A673 (cell line): ENCODE data around the gene CLEC4A. TPM values are rescaled to one million over a fixed set of nuclear protein-coding genes. Genes with fewer than 3 reads are reported as not detected.
A peak's percentile ranks its signal among the peaks of the same experiment; 100 is the strongest.
"Not testable (repeated sequence)": the region's sequence is repeated elsewhere in the genome, so short reads cannot be mapped to it uniquely, and the experiment has no call there.

Experiments
- BruUV-seq: library from RNA; stranded (reverse); fragments of 400-500 nt; replicated peaks from 2 replicates; lab custom pipeline; 2021; lab: Mats Ljungman, UMichigan
- CTCF ChIA-PET: fragments of 300-600 bp; sonication (Branson Sonifier 250); formaldehyde crosslinking; loops from one replicate; lab custom pipeline; 2022; ENCODE audit warnings: antibody characterized with exemption; lab: Charles Lee
- POLR2A ChIA-PET: fragments of 300-600 bp; sonication (Branson Sonifier 250); formaldehyde crosslinking; loops from one replicate; lab custom pipeline; 2022; ENCODE audit warnings: antibody characterized with exemption; ENCODE audit not compliant: low non-redundant PET; lab: Charles Lee
- DNase-seq: peaks from one replicate; pipeline ENCODE4 v3.0.0-alpha.2; 2015; ENCODE audit warnings: low spot score
- H3K27ac ChIP-seq: fragments of 200-600 bp; sonication (generic); 2 replicates; pipeline ENCODE4 v1.5.1; 2016; ENCODE audit warnings: mixed run types, low read depth, mild to moderate bottlenecking, mixed read lengths, antibody characterized with exemption, low read length; ENCODE audit not compliant: poor library complexity, severe bottlenecking
- H3K27me3 ChIP-seq: fragments of 200-600 bp; sonication (generic); replicated peaks from 2 replicates; pipeline ENCODE4 v1.6.1; 2017; ENCODE audit warnings: mixed run types, low read depth, mild to moderate bottlenecking, mixed read lengths, antibody characterized with exemption, low read length; ENCODE audit not compliant: insufficient read depth, poor library complexity
- H3K36me3 ChIP-seq: fragments of 200-600 bp; sonication (generic); 2 replicates; pipeline ENCODE4 v1.6.1; 2016; ENCODE audit warnings: mixed run types, mild to moderate bottlenecking, mixed read lengths, antibody characterized with exemption, low read length; ENCODE audit not compliant: insufficient read depth, poor library complexity, severe bottlenecking
- H3K4me1 ChIP-seq: fragments of 200-600 bp; sonication (generic); 2 replicates; pipeline ENCODE4 v1.6.1; 2017; ENCODE audit warnings: mixed run types, mild to moderate bottlenecking, mixed read lengths, antibody characterized with exemption, low read length; ENCODE audit not compliant: insufficient read depth, poor library complexity, severe bottlenecking
- H3K4me3 ChIP-seq: fragments of 200-600 bp; sonication (generic); 2 replicates; pipeline ENCODE4 v1.5.1; 2016; ENCODE audit warnings: low read depth, mixed run types, mild to moderate bottlenecking, mixed read lengths, low read length; ENCODE audit not compliant: poor library complexity, severe bottlenecking
- H3K9me3 ChIP-seq: fragments of 200-600 bp; sonication (generic); 2 replicates; pipeline ENCODE4 v1.6.1; 2016; ENCODE audit warnings: mixed run types, low read depth, mild to moderate bottlenecking, mixed read lengths, antibody characterized with exemption, low read length; ENCODE audit not compliant: poor library complexity, severe bottlenecking
- EZH2 ChIP-seq: fragments of 200-600 bp; sonication (generic); IDR thresholded peaks from 2 replicates; pipeline ENCODE4 v1.6.1; 2017; ENCODE audit warnings: borderline replicate concordance, low read depth, mild to moderate bottlenecking, mixed read lengths, antibody characterized with exemption, low read length; ENCODE audit not compliant: poor library complexity, severe bottlenecking
- intact Hi-C: fragments of 100-400 bp; cut with micrococcal nuclease; formaldehyde crosslinking; loops from one replicate; pipeline ENCODE4 v1.10.0; 2022; ENCODE audit not compliant: unreplicated experiment
- total RNA-seq: library from RNA; stranded (reverse); gene quantifications from 2 replicates; pipeline ENCODE4 v1.2.3, GENCODE V29; 2021
- TF ChIP-seq, protein P1 (sequence below): fragments of 300-800, 200-600 bp; sonication (generic); conservative IDR thresholded peaks from 2 replicates; pipeline ENCODE4 v1.5.1; 2017; ENCODE audit warnings: low read depth, mild to moderate bottlenecking, antibody characterized with exemption, low read length, moderate library complexity, mixed read lengths

Gene CLEC4A
- total RNA-seq, 1 experiment from 2014 or later, result 0.84 TPM

DNA sequence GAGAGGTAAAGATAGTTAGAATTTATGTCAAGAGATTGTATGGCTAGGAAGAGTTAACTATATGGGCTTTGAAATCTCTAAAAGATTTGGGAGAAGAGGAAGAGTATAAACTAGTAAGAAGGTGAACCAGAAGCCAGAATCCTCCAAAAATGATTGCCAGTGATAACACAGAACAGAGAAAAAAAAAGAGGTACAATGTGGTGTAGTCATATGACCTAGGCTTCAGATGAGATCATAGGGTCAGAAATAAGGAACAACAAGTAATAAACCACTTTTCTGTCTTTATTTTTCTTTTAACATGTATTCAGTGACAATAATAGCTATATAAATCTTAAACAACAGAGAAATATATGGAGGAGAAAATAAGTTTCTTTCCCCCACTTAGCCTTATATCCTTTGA lies 43.3 kb upstream of the CLEC4A start:
- peaks cover 32% of the 10 kb centered on the region for H3K4me1 ChIP-seq
- BruUV-seq, result no TSS peak
- ChIA-PET CTCF (no interaction called here), POLR2A (no interaction called here)
- DNase-seq, result no peak
- H3K4me3 ChIP-seq, result no peak overlapping the region
- intact Hi-C loops, result no loop called here
- H3K27me3 ChIP-seq, result no peaks in the 10 kb centered on the region
- H3K36me3 ChIP-seq, result no peaks in the 10 kb centered on the region
- TF ChIP-seq EZH2, result no peak
- TF ChIP-seq, protein P1, sequence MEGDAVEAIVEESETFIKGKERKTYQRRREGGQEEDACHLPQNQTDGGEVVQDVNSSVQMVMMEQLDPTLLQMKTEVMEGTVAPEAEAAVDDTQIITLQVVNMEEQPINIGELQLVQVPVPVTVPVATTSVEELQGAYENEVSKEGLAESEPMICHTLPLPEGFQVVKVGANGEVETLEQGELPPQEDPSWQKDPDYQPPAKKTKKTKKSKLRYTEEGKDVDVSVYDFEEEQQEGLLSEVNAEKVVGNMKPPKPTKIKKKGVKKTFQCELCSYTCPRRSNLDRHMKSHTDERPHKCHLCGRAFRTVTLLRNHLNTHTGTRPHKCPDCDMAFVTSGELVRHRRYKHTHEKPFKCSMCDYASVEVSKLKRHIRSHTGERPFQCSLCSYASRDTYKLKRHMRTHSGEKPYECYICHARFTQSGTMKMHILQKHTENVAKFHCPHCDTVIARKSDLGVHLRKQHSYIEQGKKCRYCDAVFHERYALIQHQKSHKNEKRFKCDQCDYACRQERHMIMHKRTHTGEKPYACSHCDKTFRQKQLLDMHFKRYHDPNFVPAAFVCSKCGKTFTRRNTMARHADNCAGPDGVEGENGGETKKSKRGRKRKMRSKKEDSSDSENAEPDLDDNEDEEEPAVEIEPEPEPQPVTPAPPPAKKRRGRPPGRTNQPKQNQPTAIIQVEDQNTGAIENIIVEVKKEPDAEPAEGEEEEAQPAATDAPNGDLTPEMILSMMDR, result no peak
- no peak overlapping the region for H3K27ac ChIP-seq
- H3K9me3 ChIP-seq, result no peaks in the 10 kb centered on the region

DNA sequence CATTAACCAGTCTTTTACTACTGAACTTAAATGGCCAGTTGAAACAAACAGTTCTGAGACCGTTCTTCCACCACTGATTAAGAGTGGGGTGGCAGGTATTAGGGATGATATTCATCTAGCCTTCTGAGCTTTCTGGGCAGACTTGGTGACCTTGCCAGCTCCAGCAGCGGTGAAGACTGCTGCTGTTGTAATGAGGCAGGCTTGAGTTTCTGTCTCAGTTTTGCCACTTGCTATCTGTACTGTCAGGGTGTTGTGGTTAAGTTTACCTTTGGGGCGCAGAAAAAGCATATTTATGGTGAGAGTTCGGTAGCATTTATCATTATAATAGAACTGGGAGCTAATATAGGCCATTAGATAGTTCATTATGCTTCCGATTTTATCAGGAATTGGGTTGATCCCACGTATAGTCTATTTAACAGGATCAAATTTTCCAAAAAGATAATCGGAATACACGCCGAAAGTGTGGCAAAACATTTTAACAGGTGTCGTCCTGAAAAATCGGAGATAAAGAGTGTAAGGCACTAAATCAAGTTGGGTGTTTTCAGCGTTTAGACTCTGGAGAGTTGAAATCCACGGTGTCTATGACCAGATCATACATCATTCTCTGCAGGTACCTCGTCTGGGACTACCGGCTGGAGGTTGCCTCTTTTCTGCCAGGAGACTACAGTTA lies 42.0 kb upstream of the CLEC4A start:
- ChIA-PET CTCF (no interaction called here), POLR2A (no interaction called here)
- H3K27ac ChIP-seq, result peak overlapping the region; percentile 93
- peak overlapping the region; percentile 81 for H3K4me3 ChIP-seq
- H3K36me3 ChIP-seq, result no peaks in the 10 kb centered on the region
- no peaks in the 10 kb centered on the region for H3K9me3 ChIP-seq
- BruUV-seq, result TSS peak; percentile 95
- H3K4me1 ChIP-seq, result peaks cover 32% of the 10 kb centered on the region
- DNase-seq, result no peak
- TF ChIP-seq EZH2, result no peak
- TF ChIP-seq, protein P1, result no peak
- intact Hi-C loops, result no loop called here
- no peaks in the 10 kb centered on the region for H3K27me3 ChIP-seq

DNA sequence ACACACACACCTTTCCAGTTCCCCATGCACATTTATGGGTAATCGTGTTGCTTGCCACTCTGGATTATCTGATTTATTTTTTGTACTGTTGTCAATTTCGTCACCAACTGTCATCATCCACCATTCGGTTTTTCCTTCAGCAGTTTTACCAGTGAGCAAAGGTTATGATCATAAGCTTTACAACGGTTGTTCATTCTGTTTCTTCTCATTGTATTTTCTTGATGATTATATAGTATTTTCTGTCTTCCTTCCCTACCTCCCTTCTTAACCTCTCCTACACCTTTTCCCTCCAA lies 40.7 kb upstream of the CLEC4A start:
- Histone ChIP-seq H3K4me3 (peak overlapping the region; percentile 81), H3K36me3 (no peaks in the 10 kb centered on the region), H3K4me1 (peaks cover 24% of the 10 kb centered on the region), H3K27ac (peak overlapping the region; percentile 93), H3K9me3 (no peaks in the 10 kb centered on the region), H3K27me3 (no peaks in the 10 kb centered on the region)
- intact Hi-C loops, result no loop called here
- TF ChIP-seq, protein P1, result no peak
- POLR2A ChIA-PET, result interaction anchor here (0.6 kb wide), 1 partner anchor 9 kb away, joined by 4 read pairs; no protein-coding TSS in a partner anchor
- BruUV-seq, result no TSS peak
- CTCF ChIA-PET, result no interaction called here
- DNase-seq, result no peak

DNA sequence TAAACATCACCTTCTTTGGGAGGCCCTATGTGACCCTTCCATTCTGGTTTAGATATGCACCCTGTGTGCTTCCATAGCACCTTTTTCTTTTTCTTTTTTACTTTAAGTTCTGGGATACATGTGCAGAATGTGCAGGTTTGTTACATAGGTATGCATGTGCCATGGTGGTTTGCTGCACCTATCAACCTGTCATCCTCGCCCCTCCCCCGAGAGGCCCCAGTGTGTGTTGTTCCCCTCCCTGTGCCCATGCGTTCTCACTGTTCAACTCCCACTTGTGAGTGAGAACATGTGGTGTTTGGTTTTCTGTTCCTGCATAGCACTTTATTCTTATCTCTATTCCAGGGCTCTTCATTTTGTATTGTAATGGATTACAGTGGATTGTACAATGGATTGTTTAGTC lies 39.1 kb upstream of the CLEC4A start:
- H3K4me1 ChIP-seq, result peaks cover 17% of the 10 kb centered on the region
- H3K27me3 ChIP-seq, H3K27ac ChIP-seq, H3K4me3 ChIP-seq, CTCF ChIA-PET, DNase-seq, H3K36me3 ChIP-seq, BruUV-seq, intact Hi-C loops, H3K9me3 ChIP-seq: not testable (repeated sequence)
- POLR2A ChIA-PET, result interaction anchor here (0.7 kb wide), 1 partner anchor 73 kb away, joined by 4 read pairs; no protein-coding TSS in a partner anchor
